SK-N-SH (cell line): ENCODE results near the gene ADAMTS2. TPM values are rescaled to one million over a fixed set of nuclear protein-coding genes. Genes with fewer than 3 reads are reported as not detected.

Experiments
- CTCF ChIA-PET: fragments of 300-600, 350-600 bp; formaldehyde crosslinking; extraction: SDS; loops from one replicate; lab custom pipeline; 2021; lab: Yijun Ruan, JAX
- POLR2A ChIA-PET: fragments of 350-600 bp; sonication (Branson Sonifier 250); formaldehyde crosslinking; extraction: SDS; loops from one replicate; lab custom pipeline; 2020; ENCODE audit warnings: antibody characterized with exemption, inconsistent platforms; lab: Yijun Ruan, JAX
- DNase-seq: peaks from one replicate; pipeline ENCODE4 v3.0.0; 2012
- H2AFZ ChIP-seq: fragments of 200-600 bp; sonication (generic); 2 replicates; pipeline ENCODE4 v1.8.1; 2016; ENCODE audit warnings: antibody characterized with exemption, mild to moderate bottlenecking, low read depth
- H3F3A ChIP-seq: fragments of 200-600 bp; sonication (generic); replicated peaks from 2 replicates; pipeline ENCODE3; 2016; ENCODE audit warnings: antibody characterized with exemption, mild to moderate bottlenecking; ENCODE audit not compliant: insufficient read depth
- H3K27ac ChIP-seq, 2 experiments: fragments of 200-500 bp in 1 of 2; fragments of 200-600 bp in 1 of 2; sonication (Bioruptor generic) in 1 of 2; sonication (generic), shearing (Covaris generic) in 1 of 2; 2 replicates each; pipeline versions ENCODE4 v1.5.1 to v1.6.1; 2014 to 2016; ENCODE audit warnings: low read depth in 2 of 2, inconsistent platforms in 1 of 2, low read length in 1 of 2, mild to moderate bottlenecking in 1 of 2, mixed read lengths in 1 of 2
- H3K27me3 ChIP-seq: fragments of 200-600 bp; sonication (generic), shearing (Covaris generic); 2 replicates; pipeline ENCODE4 v1.6.1; 2016; ENCODE audit warnings: mixed run types; ENCODE audit not compliant: insufficient read depth
- H3K36me3 ChIP-seq, 2 experiments: fragments of 200-500 bp in 1 of 2; fragments of 200-600 bp in 1 of 2; sonication (Bioruptor generic) in 1 of 2; sonication (generic) in 1 of 2; replicated peaks in 1 of 2; 2 replicates each; pipeline versions ENCODE3 to v1.5.1; 2014 to 2016; ENCODE audit warnings: low read length in 1 of 2, mild to moderate bottlenecking in 1 of 2; ENCODE audit not compliant: insufficient read depth in 2 of 2, control insufficient read depth in 1 of 2
- H3K4me1 ChIP-seq, 2 experiments: fragments of 200-500 bp in 1 of 2; fragments of 200-600 bp in 1 of 2; sonication (Bioruptor generic) in 1 of 2; sonication (generic), shearing (Covaris generic) in 1 of 2; 2 replicates each; pipeline versions ENCODE4 v1.5.1 to v1.6.1; 2014 to 2016; ENCODE audit warnings: low read depth in 1 of 2, low read length in 1 of 2, mixed run types in 1 of 2; ENCODE audit not compliant: insufficient read depth in 2 of 2, control insufficient read depth in 1 of 2
- H3K4me2 ChIP-seq: fragments of 200-600 bp; sonication (generic), shearing (Covaris generic); 2 replicates; pipeline ENCODE4 v1.6.1; 2017; ENCODE audit warnings: mixed run types
- H3K4me3 ChIP-seq, 2 experiments: fragments of 200-500 bp in 1 of 2; fragments of 200-600 bp in 1 of 2; sonication (Bioruptor generic) in 1 of 2; sonication (generic), shearing (Covaris generic) in 1 of 2; 2 replicates each; pipeline versions ENCODE4 v1.5.1 to v1.8.1; 2014 to 2016; ENCODE audit warnings: low read depth in 2 of 2, inconsistent platforms in 1 of 2, low read length in 1 of 2, mild to moderate bottlenecking in 1 of 2, mixed read lengths in 1 of 2, moderate library complexity in 1 of 2
- H3K79me2 ChIP-seq: fragments of 200-600 bp; sonication (generic); 2 replicates; pipeline ENCODE4 v1.8.1; 2017; ENCODE audit warnings: mild to moderate bottlenecking; ENCODE audit not compliant: insufficient read depth
- H3K9ac ChIP-seq: fragments of 200-600 bp; sonication (generic); 2 replicates; pipeline ENCODE4 v1.6.1; 2017; ENCODE audit warnings: mixed run types
- H3K9me2 ChIP-seq: fragments of 200-600 bp; sonication (generic); 2 replicates; pipeline ENCODE4 v1.6.1; 2017; ENCODE audit warnings: mixed run types
- H3K9me3 ChIP-seq: fragments of 200-600 bp; sonication (generic); 2 replicates; pipeline ENCODE4 v1.6.1; 2017; ENCODE audit warnings: mixed run types, mild to moderate bottlenecking, moderate library complexity
- H4K20me1 ChIP-seq: fragments of 200-600 bp; sonication (generic); 2 replicates; pipeline ENCODE4 v1.6.1; 2017; ENCODE audit warnings: mild to moderate bottlenecking, mixed run types; ENCODE audit not compliant: insufficient read depth
- CHD2 ChIP-seq: fragments of 150-350 bp; IDR thresholded peaks from 2 replicates; pipeline ENCODE4 v1.6.1; 2018; ENCODE audit warnings: low read length; ENCODE audit not compliant: partially characterized antibody
- EP300 ChIP-seq, 2 experiments: IDR thresholded peaks; 2 replicates each; pipeline versions ENCODE4 v1.4.0 to v1.6.1; 2012; ENCODE audit warnings: borderline replicate concordance in 1 of 2, low read depth in 1 of 2, low read length in 1 of 2
- EZH2phosphoT487 ChIP-seq: fragments of 200-600 bp; sonication (generic); IDR thresholded peaks from 2 replicates; pipeline ENCODE4 v1.6.1; 2017; ENCODE audit warnings: low read depth, mixed run types, mild to moderate bottlenecking, antibody characterized with exemption, moderate library complexity, borderline replicate concordance
- FOSL2 ChIP-seq: IDR thresholded peaks from 2 replicates; pipeline ENCODE4 v1.4.0; 2012; ENCODE audit warnings: low read depth, mild to moderate bottlenecking, moderate library complexity, borderline replicate concordance
- FOXJ3 ChIP-seq: sonication (generic); formaldehyde crosslinking; IDR thresholded peaks from 2 replicates; pipeline ENCODE4 v1.5.1; 2020; ENCODE audit warnings: mild to moderate bottlenecking, missing genetic modification reagents
- FOXM1 ChIP-seq: IDR thresholded peaks from 2 replicates; pipeline ENCODE4 v1.4.0; 2012; ENCODE audit warnings: low read depth, mild to moderate bottlenecking
- MAX ChIP-seq: IDR thresholded peaks from 2 replicates; pipeline ENCODE4 v1.4.0; 2012; ENCODE audit warnings: low read depth
- NRF1 ChIP-seq: IDR thresholded peaks from 2 replicates; pipeline ENCODE4 v1.6.1; 2012; ENCODE audit warnings: low read depth, mild to moderate bottlenecking, low read length
- PBX3 ChIP-seq: IDR thresholded peaks from 2 replicates; pipeline ENCODE4; 2012
- RFX5 ChIP-seq: IDR thresholded peaks from 2 replicates; pipeline ENCODE4 v1.6.1; 2012; ENCODE audit warnings: mild to moderate bottlenecking, improper control_type of control experiment, low read length
- SMC3 ChIP-seq: IDR thresholded peaks from 2 replicates; pipeline ENCODE4 v1.6.1; 2012; ENCODE audit warnings: low read depth, low read length, improper control_type of control experiment
- TCF12 ChIP-seq: IDR thresholded peaks from 2 replicates; pipeline ENCODE4 v1.4.0; 2012
- TEAD4 ChIP-seq: IDR thresholded peaks from 2 replicates; pipeline ENCODE4 v1.4.0; 2012; ENCODE audit warnings: mild to moderate bottlenecking, borderline replicate concordance; ENCODE audit not compliant: insufficient read depth
- USF2 ChIP-seq: fragments of 150-350 bp; IDR thresholded peaks from 2 replicates; pipeline ENCODE4 v1.6.1; 2017; ENCODE audit warnings: antibody characterized with exemption, low read length, low read depth, borderline replicate concordance
- YY1 ChIP-seq: IDR thresholded peaks from 2 replicates; pipeline ENCODE4 v1.4.0; 2012; ENCODE audit warnings: low read depth, mild to moderate bottlenecking
- WGBS: methylation state at CpG from one replicate; pipeline ENCODE4 v1.1.6; 2017; ENCODE audit warnings: low lambda C conversion rate; 5-methylcytosine and 5-hydroxymethylcytosine counted together
- polyA plus RNA-seq, 3 experiments: library from polyadenylated mRNA; depleted of rRNA; stranded (reverse); fragments of >200 nt; gene quantifications; 2 replicates each; pipeline ENCODE4 v1.2.3, GENCODE V29; 2012

ADAMTS2 gene
- polyA plus RNA-seq, 1 of the 3 experiments (the other 2 are of a cell fraction): 0.12 TPM

GRCh38 chr5:179300581-179301180 lies 44.6 kb downstream of the ADAMTS2 start:
- no peak overlapping the region for H2AFZ ChIP-seq
- H3K4me2 ChIP-seq: no peak overlapping the region
- ChIA-PET POLR2A (no interaction called here), CTCF (no interaction called here)
- no peak overlapping the region for H3K9ac ChIP-seq
- no peaks in the 10 kb centered on the region; the same call in 1 of the 2 replicates for H3K9me3 ChIP-seq
- H3F3A ChIP-seq: no peaks in the 10 kb centered on the region
- H4K20me1 ChIP-seq: no peaks in the 10 kb centered on the region
- no peak for TF ChIP-seq NRF1
- no peak for TF ChIP-seq FOSL2
- no peak for TF ChIP-seq FOXM1
- no peak for TF ChIP-seq TCF12
- TF ChIP-seq PBX3: no peak
- no peak for TF ChIP-seq USF2
- no peak for TF ChIP-seq EZH2phosphoT487
- TF ChIP-seq CHD2: no peak
- no peak for TF ChIP-seq MAX
- TF ChIP-seq YY1: no peak
- TF ChIP-seq RFX5: no peak
- TF ChIP-seq SMC3: no peak
- TF ChIP-seq EP300 (IDR thresholded peaks at IDR 0.05; ENCODE audit: borderline replicate concordance in 1 of 2, low read depth in 1 of 2, low read length in 1 of 2): no peak
- TF ChIP-seq TEAD4: no peak
- no peak for TF ChIP-seq FOXJ3 (CRISPR knock-in tag)
- H3K9me2 ChIP-seq: no peaks in the 10 kb centered on the region
- H3K4me3 ChIP-seq: no peak overlapping the region
- 39% methylated on average over 14 of the region's 14 CpGs for WGBS
- peaks cover 0 to 61% of the 10 kb centered on the region in 2 experiments; a peak in 1 of 4 replicates for H3K4me1 ChIP-seq
- H3K27ac ChIP-seq: peak overlapping the region in 1 of 2 experiments; percentile 76; a peak in 2 of 4 replicates
- no peak for DNase-seq
- no peaks in the 10 kb centered on the region for H3K27me3 ChIP-seq
- no peaks in the 10 kb centered on the region for H3K36me3 ChIP-seq
- no peaks in the 10 kb centered on the region for H3K79me2 ChIP-seq
